GM19452 (cell line): ENCODE measurements around the gene DCC.

Experiments used
- ATAC-seq: cut with Tn5 transposase; IDR thresholded peaks from one replicate; pipeline ENCODE4 v1.9.1; 2021; ENCODE audit not compliant: unreplicated experiment

DCC gene

GRCh38 chr18:52764316-52764715, 424.3 kb downstream of the DCC start:
- ATAC-seq, result no peak

DNA sequence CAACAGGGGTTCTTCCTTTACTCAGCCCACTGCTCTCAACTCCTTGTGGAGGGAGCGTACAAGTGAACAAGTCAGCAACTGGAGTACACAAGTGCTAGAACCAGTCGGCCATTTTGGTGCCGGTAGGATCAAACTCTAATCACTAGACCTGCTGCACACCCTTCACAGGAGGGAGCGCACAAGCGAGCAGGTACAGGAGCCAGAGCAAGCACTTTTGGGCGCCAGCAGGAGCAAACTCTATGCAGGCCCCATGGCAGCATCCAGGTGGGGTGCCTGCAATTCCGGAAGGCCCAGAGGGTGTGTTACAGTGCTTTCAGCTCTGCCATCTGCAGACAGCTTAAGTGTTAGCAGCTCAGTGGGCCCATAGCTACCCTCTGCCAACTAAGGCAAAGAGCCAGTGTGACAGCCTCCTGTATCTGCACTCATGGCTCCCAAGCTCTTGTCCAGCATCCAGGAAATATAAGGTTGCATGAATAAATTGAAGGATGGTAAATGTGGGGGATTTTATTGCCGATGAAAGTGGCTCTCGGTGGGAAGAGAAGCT, 426.1 kb downstream of the DCC start:
- ATAC-seq, result no peak

GRCh38 chr18:52781113-52781512, 441.1 kb downstream of the DCC start:
- ATAC-seq, result no peak

DNA sequence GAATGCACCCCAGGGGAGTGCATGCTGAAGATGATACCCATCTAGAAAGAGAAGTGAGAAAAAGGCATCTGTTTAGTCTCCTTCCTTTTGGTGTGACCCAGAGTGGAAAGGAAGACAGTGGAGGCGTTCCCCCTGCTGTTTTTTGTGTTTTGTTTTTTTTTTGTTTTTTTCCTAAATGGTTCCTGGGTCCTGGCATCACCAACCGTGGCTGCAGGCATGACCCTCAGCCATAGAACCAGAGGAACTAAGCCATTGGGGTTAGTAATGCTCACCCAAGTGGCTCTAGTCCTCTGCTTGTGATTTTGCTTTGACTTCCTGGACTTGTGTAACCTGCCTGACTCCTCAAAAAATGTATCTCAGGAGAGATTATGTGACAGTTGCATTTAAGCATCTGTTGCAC, 451.3 kb downstream of the DCC start:
- ATAC-seq, result no peak

DNA sequence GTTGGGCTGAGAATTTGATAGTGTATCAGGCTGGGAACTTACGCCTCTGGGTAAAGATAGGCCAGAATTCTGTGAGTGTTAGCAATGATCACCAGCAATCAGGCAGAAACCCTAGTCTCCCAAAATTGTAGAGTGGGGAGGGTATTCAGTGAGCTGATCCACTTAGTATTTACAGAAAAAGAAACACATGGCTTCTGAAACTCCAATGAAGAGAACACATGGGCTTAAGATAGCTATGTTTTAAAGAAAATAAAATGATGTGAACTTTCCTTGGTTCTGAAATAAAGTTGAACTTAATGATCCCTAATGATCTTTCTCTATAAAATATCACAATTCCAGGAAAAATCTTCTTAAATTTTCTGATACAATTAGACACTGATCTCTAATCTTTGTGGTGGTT, 472.8 kb downstream of the DCC start:
- ATAC-seq, result no peak

- no peak for ATAC-seq
Measured at GRCh38 chr18:52813635-52814416, 473.8 kb downstream of the DCC start.

DNA sequence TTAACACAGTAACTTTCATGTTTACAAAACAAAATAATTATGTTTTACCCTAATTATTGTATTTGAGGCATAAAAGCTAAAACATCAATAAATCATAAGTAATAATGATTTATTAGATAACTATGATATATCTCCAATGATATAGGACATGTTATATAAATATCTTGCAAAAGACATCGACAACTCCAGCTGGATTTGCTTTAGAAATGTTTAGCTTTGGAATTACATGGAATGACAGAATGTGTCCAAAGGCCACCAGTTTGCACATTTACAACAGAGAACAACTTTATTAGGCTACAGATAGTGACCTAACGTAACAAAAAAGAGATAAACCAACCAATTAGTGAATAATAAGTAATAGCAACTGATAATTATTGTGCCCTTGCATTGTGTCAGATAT, 475.7 kb downstream of the DCC start:
- no peak for ATAC-seq

DNA sequence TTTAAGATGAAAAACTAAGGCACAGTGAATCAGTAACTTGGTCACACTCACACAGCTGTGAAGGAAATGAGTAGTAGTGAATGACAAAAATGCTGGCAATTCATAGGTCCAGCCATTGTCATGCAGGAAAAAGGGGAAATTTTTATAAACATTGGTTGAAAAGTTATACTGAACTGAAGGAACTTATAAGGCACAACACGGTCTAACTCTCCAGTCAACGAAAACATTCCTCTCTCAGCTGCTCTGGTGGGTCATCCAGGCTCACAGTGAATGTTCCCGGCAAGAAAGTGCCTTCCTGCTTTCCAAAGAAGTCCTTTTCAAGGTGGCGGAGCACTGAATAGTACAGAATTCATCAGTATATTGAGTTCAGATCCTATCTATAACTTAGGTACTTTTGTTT, 476.1 kb downstream of the DCC start:
- no peak for ATAC-seq

GRCh38 chr18:52822160-52822559, 482.2 kb downstream of the DCC start:
- no peak for ATAC-seq

DNA sequence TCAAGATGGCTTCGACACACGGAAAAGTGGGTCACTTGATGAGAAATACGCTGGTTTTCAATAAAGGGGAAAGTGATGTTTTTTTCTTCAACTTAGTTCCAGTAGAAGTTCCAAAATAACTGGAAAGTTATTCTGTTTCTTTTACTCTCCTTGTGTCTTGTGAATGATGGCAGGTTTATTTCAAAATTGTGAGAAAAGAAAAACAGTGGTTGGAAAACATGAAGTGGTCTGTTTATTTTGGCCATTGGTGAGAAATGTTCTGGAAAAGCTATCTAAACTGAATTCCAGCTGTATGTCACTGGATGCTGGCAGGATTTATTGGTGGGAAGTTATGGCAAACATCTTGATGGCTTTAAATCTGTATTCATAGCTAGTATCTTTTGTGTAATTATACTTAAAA, 484.1 kb downstream of the DCC start:
- no peak for ATAC-seq

DNA sequence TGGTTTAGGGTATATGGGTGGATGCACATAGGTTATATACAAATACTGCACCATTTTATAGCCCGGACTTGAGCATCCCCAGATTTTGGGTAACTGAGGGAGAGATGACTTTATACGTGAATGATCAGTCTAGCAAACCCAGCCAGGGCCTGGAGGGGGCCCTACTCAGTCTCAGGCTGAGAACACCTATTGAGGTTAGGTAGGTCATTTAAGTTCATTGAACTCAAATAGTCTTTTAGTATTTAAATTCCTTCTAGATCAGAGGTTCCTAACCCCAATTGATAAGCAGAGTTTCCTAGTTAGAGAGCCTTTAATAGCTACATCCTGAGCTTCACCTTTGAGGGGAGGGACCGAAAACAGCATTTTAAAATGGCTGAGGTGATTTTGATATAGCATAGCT, 487.0 kb downstream of the DCC start:
- no peak for ATAC-seq

GRCh38 chr18:52829320-52829719, 489.3 kb downstream of the DCC start:
- ATAC-seq, result no peak

DNA sequence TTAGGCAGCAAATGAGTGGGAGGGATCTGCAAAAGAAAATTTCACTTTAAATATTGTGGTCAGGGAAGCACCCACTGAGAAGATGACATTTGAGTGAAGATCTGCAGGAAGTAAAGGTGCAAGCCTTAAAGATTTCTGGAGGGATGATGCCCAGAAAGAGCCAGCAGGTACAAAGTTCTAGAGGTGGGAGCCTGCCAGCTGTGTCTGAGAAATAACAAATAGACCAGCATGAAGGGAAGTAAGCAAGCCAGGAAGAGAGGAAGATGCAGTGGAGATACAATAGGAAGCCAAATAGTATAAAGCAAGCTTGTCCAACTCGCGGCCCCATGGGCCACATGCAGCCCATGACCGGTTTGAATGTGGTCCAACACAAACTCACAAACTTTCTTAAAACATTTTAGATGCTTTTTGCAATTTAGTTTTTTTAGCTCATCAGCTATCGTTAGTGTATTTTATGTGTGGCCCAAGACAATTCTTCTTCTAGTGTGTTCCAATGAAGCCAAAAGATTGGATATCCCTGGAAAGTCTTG, 489.9 kb downstream of the DCC start:
- ATAC-seq, result no peak

DNA sequence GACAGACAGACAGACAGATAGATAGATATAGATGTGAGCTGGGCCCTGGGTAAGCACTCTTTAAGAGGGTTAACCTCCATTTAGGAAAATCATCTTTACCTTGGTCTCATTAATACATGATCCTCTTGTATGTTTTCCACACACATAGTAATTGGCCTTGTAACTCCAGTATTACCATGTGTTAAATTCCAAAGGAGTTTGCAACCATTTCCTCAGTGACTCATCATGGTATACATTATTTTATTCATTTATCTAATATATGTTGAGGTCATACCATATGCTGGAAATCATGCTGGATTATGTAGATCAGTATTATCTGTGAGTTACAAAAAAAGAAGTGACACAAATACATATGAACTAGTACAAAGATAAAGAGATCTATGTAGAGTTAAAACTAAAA, 504.3 kb downstream of the DCC start:
- ATAC-seq, result no peak

DNA sequence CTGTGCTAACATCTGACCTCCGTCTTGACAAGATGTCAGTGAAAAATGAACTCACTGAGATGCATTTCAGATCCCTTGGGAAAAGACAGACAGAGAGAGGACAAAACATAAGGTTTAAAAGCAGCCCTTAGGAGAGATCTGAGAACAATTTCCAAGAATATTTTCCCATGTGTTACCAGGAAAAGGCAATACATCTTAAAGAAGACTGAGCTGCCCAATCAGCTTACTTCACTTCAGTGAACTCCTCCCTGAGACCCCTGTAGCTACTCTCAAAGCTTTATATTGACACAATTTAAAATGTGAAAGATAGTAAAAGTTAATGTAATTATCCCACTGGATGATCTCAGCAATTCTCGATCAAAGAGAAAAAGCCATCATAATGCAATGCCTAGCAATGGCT, 505.0 kb downstream of the DCC start:
- ATAC-seq, result no peak

DNA sequence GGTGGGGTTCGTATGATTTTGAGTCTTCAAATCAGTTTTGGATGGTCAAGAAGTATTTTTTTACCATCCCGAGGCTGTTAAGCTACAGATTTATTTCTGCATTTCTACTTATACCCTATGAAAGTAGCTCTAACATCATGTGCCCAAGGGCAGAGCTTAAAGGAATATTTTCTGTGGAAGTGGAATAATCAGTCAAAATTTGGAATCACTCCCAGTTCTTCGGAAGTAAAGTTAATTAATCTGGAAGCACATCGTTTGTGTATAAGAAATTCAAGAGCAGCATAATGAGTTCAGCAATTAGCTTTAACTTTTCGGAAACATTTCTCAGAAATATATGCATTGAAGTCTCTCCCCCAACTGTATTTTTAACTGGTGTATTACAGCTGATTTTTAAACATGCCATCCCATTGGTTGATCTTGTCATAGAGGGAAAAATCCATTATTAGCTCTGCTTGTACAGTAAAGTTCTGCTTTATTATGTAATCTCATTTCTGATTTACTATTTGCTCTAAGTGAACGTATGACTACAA, 510.1 kb downstream of the DCC start:
- no peak for ATAC-seq

GRCh38 chr18:52861558-52861957, 521.6 kb downstream of the DCC start:
- ATAC-seq, result no peak

GRCh38 chr18:52869349-52869923, 529.4 kb downstream of the DCC start:
- no peak for ATAC-seq

- ATAC-seq, result no peak
Measured at GRCh38 chr18:52869942-52870907, 530.2 kb downstream of the DCC start.

DNA sequence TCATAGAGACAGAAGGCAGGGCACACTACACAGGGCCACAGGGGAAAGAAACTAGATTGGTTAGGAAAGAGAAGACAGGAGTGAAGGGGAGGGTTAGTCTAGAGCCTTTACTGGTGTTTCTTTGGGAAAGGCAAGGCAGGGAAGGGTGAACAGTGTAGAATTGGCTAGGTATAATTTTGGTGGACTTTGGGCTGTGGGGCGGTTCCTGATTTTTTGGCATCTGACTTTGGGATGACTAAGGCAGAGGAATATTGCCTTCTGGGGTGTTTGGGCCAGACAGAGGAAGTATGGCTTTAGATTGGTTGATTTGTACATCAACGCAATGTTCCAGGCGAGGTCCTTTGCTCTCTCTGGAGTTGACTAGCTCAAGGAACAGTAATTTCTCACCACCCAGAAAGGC, 534.8 kb downstream of the DCC start:
- ATAC-seq, result no peak

- ATAC-seq, result no peak
Measured at GRCh38 chr18:52875725-52876124, 535.7 kb downstream of the DCC start.
